Adrenal gland (tissue), 5 donors: ENCODE measurements around the gene PRKCI.

Experiments
- CTCF ChIP-seq, 6 experiments: fragments of 450-650 bp in 4 of 6; fragments of 200-600 bp in 2 of 6; sonication (generic) in 1 of 6; IDR thresholded peaks; 1 replicate in 5 of 6; 2 replicates in 1 of 6; pipeline versions ENCODE4 v1.5.1 to v1.8.0; 2016 to 2021; ENCODE audit warnings: antibody characterized with exemption in 6 of 6, mild to moderate bottlenecking in 2 of 6, moderate library complexity in 1 of 6
- POLR2A ChIP-seq, 2 donors: fragments of 450-650 bp; IDR thresholded peaks; one replicate each; pipeline ENCODE4 v1.6.1; 2017; ENCODE audit warnings: antibody characterized with exemption in 2 of 2, mild to moderate bottlenecking in 2 of 2, moderate library complexity in 1 of 2
- donor health status: DM: no; HTN: no; CAD: no.

- TF ChIP-seq CTCF (IDR thresholded peaks at IDR 0.05) = no peak
- TF ChIP-seq POLR2A (IDR thresholded peaks at IDR 0.05) = no peak
Measured at GRCh38 chr3:170228093-170228766, 6.0 kb downstream of the PRKCI start.
